HFFc6 (cell line): ENCODE data around the gene NUP93. TPM values are rescaled to one million over a fixed set of nuclear protein-coding genes. Genes with fewer than 3 reads are reported as not detected.

ENCODE experiments used
- DNase-seq: peaks from one replicate; pipeline ENCODE4 v3.0.0-alpha.2; 2018
- H3K27ac Mint-ChIP-seq: 2 replicates; pipeline ENCODE4 v1.8.0; 2020; ENCODE audit warnings: mild to moderate bottlenecking, mixed read lengths
- H3K27me3 Mint-ChIP-seq: 2 replicates; pipeline ENCODE4 v1.8.0; 2021; ENCODE audit warnings: mild to moderate bottlenecking, moderate library complexity, mixed read lengths; ENCODE audit not compliant: insufficient read depth
- H3K36me3 Mint-ChIP-seq: 2 replicates; pipeline ENCODE4 v1.8.0; 2021; ENCODE audit warnings: low read depth, mixed read lengths
- H3K4me1 Mint-ChIP-seq: 2 replicates; pipeline ENCODE4 v1.8.0; 2020; ENCODE audit warnings: low read depth, mixed read lengths
- H3K4me3 Mint-ChIP-seq: 2 replicates; pipeline ENCODE4 v1.8.0; 2020; ENCODE audit warnings: mild to moderate bottlenecking, moderate library complexity, mixed read lengths
- H3K9me3 Mint-ChIP-seq: 2 replicates; pipeline ENCODE4 v1.8.0; 2020; ENCODE audit warnings: mild to moderate bottlenecking, mixed read lengths
- CTCF ChIP-seq: fragments of 200-600 bp; sonication (generic); IDR thresholded peaks from 2 replicates; pipeline ENCODE4 v1.5.0; 2021; ENCODE audit warnings: antibody characterized with exemption, mild to moderate bottlenecking
- total RNA-seq, 6 experiments: library from RNA; stranded (reverse); fragmentation: NEBNext Ultra II Directional; extraction: Animal tissue kit (Norgen Biotek cat#: 25700); gene quantifications; 2 replicates in 1 of 6; 3 replicates in 5 of 6; pipeline ENCODE4 v1.2.3, GENCODE V29; 2021

The NUP93 gene
- total RNA-seq, 6 experiments from 2014 or later = 58.6 to 84.0 (median 78.8) TPM

- Mint-ChIP-seq H3K9me3 (no peaks in the 10 kb centered on the region), H3K27me3 (peaks cover 14% of the 10 kb centered on the region), H3K36me3 (no peaks in the 10 kb centered on the region), H3K4me3 (no peak overlapping the region), H3K4me1 (no peaks in the 10 kb centered on the region), H3K27ac (no peak overlapping the region)
- DNase-seq = no peak
- TF ChIP-seq CTCF = no peak
These were observed 148.4 kb downstream of the NUP93 start for GRCh38 chr16:56878282-56878854.

GRCh38 chr16:56879276-56879675 is 149.3 kb downstream of the NUP93 start:
- no peaks in the 10 kb centered on the region for H3K36me3 Mint-ChIP-seq
- TF ChIP-seq CTCF = no peak

GRCh38 chr16:56880176-56880575 is 150.2 kb downstream of the NUP93 start:
- TF ChIP-seq CTCF = no peak
- DNase-seq = no peak
- Mint-ChIP-seq H3K36me3 (no peaks in the 10 kb centered on the region), H3K9me3 (no peaks in the 10 kb centered on the region), H3K4me1 (no peaks in the 10 kb centered on the region), H3K4me3 (no peak overlapping the region), H3K27me3 (peaks cover 15% of the 10 kb centered on the region), H3K27ac (no peak overlapping the region)

More at GRCh38 chr16:56879276-56879675, 149.3 kb downstream of the NUP93 start:
- no peak for DNase-seq
- H3K27ac Mint-ChIP-seq = no peak overlapping the region
- peaks cover 12% of the 10 kb centered on the region for H3K27me3 Mint-ChIP-seq
- H3K4me3 Mint-ChIP-seq = no peak overlapping the region
- H3K4me1 Mint-ChIP-seq = no peaks in the 10 kb centered on the region
- no peaks in the 10 kb centered on the region for H3K9me3 Mint-ChIP-seq

- H3K27me3 Mint-ChIP-seq = peaks cover 17% of the 10 kb centered on the region
- no peaks in the 10 kb centered on the region for H3K36me3 Mint-ChIP-seq
- DNase-seq = no peak
- H3K27ac Mint-ChIP-seq = no peak overlapping the region
- no peaks in the 10 kb centered on the region for H3K4me1 Mint-ChIP-seq
- no peak overlapping the region for H3K4me3 Mint-ChIP-seq
- no peaks in the 10 kb centered on the region for H3K9me3 Mint-ChIP-seq
- no peak for TF ChIP-seq CTCF
These were observed 150.8 kb downstream of the NUP93 start for GRCh38 chr16:56880685-56881084.

- no peak overlapping the region for H3K27ac Mint-ChIP-seq
- peaks cover 17% of the 10 kb centered on the region for H3K27me3 Mint-ChIP-seq
- no peaks in the 10 kb centered on the region for H3K36me3 Mint-ChIP-seq
- no peaks in the 10 kb centered on the region for H3K4me1 Mint-ChIP-seq
- no peak overlapping the region for H3K4me3 Mint-ChIP-seq
- TF ChIP-seq CTCF = no peak
- DNase-seq = no peak
- H3K9me3 Mint-ChIP-seq = no peaks in the 10 kb centered on the region
These were observed 152.3 kb downstream of the NUP93 start for GRCh38 chr16:56882077-56882800.
